Peyer's patch (tissue), 4 donors: ENCODE results near the gene CNTN5.

ENCODE experiments used
- POLR2A ChIP-seq, 2 donors: fragments of 450-650 bp; IDR thresholded peaks; one replicate each; pipeline ENCODE4 v1.5.1; 2017; ENCODE audit warnings: antibody characterized with exemption in 2 of 2, mild to moderate bottlenecking in 2 of 2, moderate library complexity in 2 of 2
- TF ChIP-seq, protein P1 (sequence below), 6 experiments: fragments of 450-650 bp in 4 of 6; fragments of 200-600 bp in 2 of 6; sonication (generic) in 1 of 6; IDR thresholded peaks; one replicate each; pipeline ENCODE4 v1.5.1; 2017 to 2019; ENCODE audit warnings: antibody characterized with exemption in 6 of 6, mild to moderate bottlenecking in 3 of 6, moderate library complexity in 1 of 6

- TF ChIP-seq, protein P1, sequence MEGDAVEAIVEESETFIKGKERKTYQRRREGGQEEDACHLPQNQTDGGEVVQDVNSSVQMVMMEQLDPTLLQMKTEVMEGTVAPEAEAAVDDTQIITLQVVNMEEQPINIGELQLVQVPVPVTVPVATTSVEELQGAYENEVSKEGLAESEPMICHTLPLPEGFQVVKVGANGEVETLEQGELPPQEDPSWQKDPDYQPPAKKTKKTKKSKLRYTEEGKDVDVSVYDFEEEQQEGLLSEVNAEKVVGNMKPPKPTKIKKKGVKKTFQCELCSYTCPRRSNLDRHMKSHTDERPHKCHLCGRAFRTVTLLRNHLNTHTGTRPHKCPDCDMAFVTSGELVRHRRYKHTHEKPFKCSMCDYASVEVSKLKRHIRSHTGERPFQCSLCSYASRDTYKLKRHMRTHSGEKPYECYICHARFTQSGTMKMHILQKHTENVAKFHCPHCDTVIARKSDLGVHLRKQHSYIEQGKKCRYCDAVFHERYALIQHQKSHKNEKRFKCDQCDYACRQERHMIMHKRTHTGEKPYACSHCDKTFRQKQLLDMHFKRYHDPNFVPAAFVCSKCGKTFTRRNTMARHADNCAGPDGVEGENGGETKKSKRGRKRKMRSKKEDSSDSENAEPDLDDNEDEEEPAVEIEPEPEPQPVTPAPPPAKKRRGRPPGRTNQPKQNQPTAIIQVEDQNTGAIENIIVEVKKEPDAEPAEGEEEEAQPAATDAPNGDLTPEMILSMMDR (IDR thresholded peaks at IDR 0.05) = no peak
- no peak for TF ChIP-seq POLR2A (IDR thresholded peaks at IDR 0.05)
Observed at GRCh38 chr11:99592266-99592665, 571.5 kb downstream of the CNTN5 start.
